GM12801 (cell line): ENCODE results near the gene PARP3.

Source experiments
- TF ChIP-seq, protein P1 (sequence below): IDR thresholded peaks from one replicate; pipeline ENCODE4 v1.5.1; 2011; ENCODE audit warnings: control low read depth; ENCODE audit not compliant: insufficient read length; ENCODE audit errors: extremely low read depth

The PARP3 gene

GRCh38 chr3:51932471-51933370 lies 9.4 kb upstream of the PARP3 start:
- TF ChIP-seq, protein P1, sequence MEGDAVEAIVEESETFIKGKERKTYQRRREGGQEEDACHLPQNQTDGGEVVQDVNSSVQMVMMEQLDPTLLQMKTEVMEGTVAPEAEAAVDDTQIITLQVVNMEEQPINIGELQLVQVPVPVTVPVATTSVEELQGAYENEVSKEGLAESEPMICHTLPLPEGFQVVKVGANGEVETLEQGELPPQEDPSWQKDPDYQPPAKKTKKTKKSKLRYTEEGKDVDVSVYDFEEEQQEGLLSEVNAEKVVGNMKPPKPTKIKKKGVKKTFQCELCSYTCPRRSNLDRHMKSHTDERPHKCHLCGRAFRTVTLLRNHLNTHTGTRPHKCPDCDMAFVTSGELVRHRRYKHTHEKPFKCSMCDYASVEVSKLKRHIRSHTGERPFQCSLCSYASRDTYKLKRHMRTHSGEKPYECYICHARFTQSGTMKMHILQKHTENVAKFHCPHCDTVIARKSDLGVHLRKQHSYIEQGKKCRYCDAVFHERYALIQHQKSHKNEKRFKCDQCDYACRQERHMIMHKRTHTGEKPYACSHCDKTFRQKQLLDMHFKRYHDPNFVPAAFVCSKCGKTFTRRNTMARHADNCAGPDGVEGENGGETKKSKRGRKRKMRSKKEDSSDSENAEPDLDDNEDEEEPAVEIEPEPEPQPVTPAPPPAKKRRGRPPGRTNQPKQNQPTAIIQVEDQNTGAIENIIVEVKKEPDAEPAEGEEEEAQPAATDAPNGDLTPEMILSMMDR: no peak

- TF ChIP-seq, protein P1: no peak
Measured at GRCh38 chr3:51933471-51934138, 8.6 kb upstream of the PARP3 start.

- TF ChIP-seq, protein P1: no peak
Measured at GRCh38 chr3:51934139-51934850, 7.9 kb upstream of the PARP3 start.

DNA sequence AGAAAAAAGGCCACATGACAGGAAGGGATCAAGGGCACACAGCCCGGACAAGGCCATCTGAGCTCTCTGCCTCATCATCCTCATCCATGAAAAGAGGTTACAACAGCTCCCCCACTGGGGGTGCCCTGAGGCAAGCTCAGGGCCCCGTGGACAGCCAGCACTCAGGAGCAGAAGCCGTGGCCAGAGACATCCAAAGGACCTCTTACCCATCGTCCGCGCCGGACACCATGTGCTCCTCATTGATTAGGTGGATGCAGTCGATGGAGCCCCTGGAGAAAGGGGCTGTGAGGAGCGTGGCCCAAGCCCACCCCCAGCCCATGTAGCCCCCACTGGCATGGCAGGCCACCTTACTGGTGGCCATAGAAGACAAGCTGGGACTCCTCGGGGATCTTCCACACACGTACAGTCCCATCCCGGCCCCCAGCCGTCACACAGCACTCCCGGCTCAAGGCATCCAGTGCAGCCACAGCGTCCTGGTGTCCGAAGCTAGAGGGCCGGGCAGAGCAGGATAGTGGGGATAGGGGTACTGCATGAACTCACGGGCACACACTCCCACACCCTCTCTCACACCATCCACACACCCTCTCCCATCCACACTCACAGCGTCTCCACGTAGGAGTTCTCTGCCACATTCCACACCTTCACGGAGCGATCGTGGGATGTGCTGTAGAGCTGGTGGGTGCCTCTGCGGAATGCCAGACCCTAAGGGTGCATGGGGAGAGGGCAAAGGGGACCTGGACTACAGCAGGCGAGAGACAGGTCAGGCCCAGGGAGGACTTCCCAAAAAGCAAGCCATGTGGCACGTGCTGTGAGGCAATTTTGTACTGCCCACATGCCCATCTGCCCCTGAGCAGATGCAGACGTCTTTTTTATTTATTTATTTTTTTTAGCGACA lies 6.9 kb upstream of the PARP3 start:
- TF ChIP-seq, protein P1: no peak

DNA sequence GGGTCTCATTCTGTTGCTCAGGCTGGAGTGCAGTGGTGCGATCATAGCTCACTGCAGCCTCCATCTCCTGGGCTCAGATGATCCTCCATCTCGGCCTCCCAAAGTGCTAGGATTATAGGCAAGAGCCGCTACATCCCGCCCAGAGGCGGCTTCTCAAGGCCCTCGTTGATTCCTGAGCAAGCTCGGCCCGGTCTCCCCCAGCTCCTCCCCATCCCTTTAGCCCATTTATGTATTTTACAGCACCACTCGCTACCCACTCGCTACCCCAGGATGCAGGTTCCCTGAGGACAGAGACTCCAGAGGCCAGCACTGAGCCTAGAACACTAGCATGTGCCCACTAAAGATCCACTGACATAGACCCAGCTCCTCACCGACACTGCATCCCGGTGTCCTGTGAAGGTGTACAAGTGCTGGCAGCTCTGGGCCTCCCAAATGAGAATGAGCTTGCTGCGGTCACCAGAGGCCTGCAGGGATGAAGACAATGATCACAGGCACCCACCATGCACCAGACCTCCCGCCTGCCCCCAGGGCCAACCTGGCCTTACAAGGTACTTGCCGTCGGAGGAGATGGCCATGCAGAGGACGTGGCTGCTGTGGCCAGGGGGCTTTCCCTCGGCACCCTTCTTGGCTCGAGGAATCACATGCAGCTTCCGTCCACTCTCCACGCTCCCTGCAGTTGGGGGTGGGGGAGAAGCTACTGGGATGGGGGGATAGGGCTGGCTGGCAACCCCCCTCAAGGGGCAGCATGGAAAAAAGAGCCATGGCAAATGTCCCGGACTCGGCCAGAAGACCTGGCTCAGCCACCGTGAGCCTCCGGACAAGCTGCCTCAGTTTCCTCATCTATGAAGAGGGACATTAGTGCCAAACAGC lies 6.0 kb upstream of the PARP3 start:
- TF ChIP-seq, protein P1: no peak

GRCh38 chr3:51937014-51937413 lies 5.1 kb upstream of the PARP3 start:
- TF ChIP-seq, protein P1: no peak
